ENCODE data around the gene USP11.

DNA sequence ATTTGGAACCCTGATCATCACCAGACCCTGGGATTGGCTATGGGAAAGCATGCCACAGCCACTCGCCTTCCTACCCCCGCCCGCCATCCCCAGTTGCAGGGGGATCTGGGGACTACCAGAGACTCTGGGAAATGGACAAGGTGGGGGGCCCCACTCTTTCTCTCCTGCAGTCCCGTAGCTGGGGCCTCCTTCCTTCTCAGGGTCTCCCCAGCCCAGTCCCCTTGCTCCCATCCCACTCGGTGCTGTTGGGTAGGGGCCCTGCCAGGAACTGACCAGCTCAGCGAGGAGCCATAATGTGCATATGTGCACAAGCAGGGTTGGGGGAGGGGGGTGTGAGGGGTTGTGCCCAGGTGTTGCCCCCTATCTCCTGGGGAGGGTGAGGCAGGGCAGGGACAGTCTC lies 3.4 kb upstream of the USP11 start:
- TF ChIP-seq CTCF (IDR thresholded peaks at IDR 0.05; ENCODE audit: low read depth, low read length) (no peak), EZH2phosphoT487 (IDR thresholded peaks at IDR 0.05; ENCODE audit: low read depth) (no peak)
